Ishikawa (cell line): ENCODE data around the gene ASXL3.

Experiments used
- CEBPB ChIP-seq: IDR thresholded peaks from 2 replicates; pipeline ENCODE4 v1.6.1; 2012
- CREB1 ChIP-seq: IDR thresholded peaks from 2 replicates; pipeline ENCODE4 v1.6.1; 2012; ENCODE audit warnings: low read depth
- EGR1 ChIP-seq: IDR thresholded peaks from 2 replicates; pipeline ENCODE4 v1.6.1; 2012
- EP300 ChIP-seq: IDR thresholded peaks from 2 replicates; pipeline ENCODE4 v1.6.1; 2012; ENCODE audit warnings: borderline replicate concordance
- FOXM1 ChIP-seq: IDR thresholded peaks from 2 replicates; pipeline ENCODE4 v1.6.1; 2012; ENCODE audit warnings: low read depth, borderline replicate concordance
- MAX ChIP-seq: IDR thresholded peaks from 2 replicates; pipeline ENCODE4 v1.6.1; 2012
- NFIC ChIP-seq: IDR thresholded peaks from 2 replicates; pipeline ENCODE4 v1.6.1; 2012
- RAD21 ChIP-seq: IDR thresholded peaks from 2 replicates; pipeline ENCODE4 v1.6.1; 2012; ENCODE audit warnings: low read depth
- TAF1 ChIP-seq: IDR thresholded peaks from 2 replicates; pipeline ENCODE4 v1.6.1; 2012; ENCODE audit warnings: low read depth, mild to moderate bottlenecking
- TCF12 ChIP-seq: IDR thresholded peaks from 2 replicates; pipeline ENCODE4 v1.6.1; 2012; ENCODE audit warnings: low read depth
- TEAD4 ChIP-seq: IDR thresholded peaks from 2 replicates; pipeline ENCODE4 v1.6.1; 2012
- YY1 ChIP-seq: IDR thresholded peaks from 2 replicates; pipeline ENCODE4 v1.6.1; 2012; ENCODE audit warnings: low read depth
- ZBTB7A ChIP-seq: IDR thresholded peaks from 2 replicates; pipeline ENCODE4 v1.6.1; 2012; ENCODE audit warnings: low read depth
- TF ChIP-seq, protein P1 (sequence below): IDR thresholded peaks from 2 replicates; pipeline ENCODE4 v1.6.1; 2012
- TF ChIP-seq, protein P2 (sequence below): IDR thresholded peaks from 2 replicates; pipeline ENCODE4 v1.6.1; 2012; ENCODE audit warnings: low read depth, mild to moderate bottlenecking

ASXL3 gene

DNA sequence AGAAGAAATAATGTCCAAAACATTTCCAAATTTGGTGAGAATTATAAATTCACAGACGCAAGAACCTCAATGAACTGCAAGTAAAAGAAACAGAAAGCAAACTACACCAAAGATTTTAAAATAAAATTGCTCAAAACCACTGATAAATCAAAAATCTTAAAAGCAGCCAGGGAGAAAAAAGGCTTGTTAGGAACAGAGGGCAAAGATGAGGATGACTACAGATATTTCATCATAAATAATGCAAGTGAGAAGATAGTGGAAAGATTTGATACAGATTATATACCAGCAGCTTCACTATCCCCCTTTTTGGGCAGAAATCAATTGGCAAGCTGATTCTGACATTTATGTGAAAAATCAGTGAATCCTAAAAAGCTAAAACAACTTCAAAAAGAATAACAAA, 10.3 kb upstream of the ASXL3 start:
- TF ChIP-seq ZBTB7A (no peak), EGR1 (no peak), NFIC (no peak), MAX (no peak), RAD21 (no peak), TCF12 (no peak), TEAD4 (no peak), CEBPB (no peak), TAF1 (no peak), FOXM1 (no peak), CREB1 (no peak), YY1 (no peak), EP300 (no peak)
- TF ChIP-seq, protein P1, sequence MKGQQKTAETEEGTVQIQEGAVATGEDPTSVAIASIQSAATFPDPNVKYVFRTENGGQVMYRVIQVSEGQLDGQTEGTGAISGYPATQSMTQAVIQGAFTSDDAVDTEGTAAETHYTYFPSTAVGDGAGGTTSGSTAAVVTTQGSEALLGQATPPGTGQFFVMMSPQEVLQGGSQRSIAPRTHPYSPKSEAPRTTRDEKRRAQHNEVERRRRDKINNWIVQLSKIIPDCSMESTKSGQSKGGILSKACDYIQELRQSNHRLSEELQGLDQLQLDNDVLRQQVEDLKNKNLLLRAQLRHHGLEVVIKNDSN: no peak
- TF ChIP-seq, protein P2, sequence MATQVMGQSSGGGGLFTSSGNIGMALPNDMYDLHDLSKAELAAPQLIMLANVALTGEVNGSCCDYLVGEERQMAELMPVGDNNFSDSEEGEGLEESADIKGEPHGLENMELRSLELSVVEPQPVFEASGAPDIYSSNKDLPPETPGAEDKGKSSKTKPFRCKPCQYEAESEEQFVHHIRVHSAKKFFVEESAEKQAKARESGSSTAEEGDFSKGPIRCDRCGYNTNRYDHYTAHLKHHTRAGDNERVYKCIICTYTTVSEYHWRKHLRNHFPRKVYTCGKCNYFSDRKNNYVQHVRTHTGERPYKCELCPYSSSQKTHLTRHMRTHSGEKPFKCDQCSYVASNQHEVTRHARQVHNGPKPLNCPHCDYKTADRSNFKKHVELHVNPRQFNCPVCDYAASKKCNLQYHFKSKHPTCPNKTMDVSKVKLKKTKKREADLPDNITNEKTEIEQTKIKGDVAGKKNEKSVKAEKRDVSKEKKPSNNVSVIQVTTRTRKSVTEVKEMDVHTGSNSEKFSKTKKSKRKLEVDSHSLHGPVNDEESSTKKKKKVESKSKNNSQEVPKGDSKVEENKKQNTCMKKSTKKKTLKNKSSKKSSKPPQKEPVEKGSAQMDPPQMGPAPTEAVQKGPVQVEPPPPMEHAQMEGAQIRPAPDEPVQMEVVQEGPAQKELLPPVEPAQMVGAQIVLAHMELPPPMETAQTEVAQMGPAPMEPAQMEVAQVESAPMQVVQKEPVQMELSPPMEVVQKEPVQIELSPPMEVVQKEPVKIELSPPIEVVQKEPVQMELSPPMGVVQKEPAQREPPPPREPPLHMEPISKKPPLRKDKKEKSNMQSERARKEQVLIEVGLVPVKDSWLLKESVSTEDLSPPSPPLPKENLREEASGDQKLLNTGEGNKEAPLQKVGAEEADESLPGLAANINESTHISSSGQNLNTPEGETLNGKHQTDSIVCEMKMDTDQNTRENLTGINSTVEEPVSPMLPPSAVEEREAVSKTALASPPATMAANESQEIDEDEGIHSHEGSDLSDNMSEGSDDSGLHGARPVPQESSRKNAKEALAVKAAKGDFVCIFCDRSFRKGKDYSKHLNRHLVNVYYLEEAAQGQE: no peak

DNA sequence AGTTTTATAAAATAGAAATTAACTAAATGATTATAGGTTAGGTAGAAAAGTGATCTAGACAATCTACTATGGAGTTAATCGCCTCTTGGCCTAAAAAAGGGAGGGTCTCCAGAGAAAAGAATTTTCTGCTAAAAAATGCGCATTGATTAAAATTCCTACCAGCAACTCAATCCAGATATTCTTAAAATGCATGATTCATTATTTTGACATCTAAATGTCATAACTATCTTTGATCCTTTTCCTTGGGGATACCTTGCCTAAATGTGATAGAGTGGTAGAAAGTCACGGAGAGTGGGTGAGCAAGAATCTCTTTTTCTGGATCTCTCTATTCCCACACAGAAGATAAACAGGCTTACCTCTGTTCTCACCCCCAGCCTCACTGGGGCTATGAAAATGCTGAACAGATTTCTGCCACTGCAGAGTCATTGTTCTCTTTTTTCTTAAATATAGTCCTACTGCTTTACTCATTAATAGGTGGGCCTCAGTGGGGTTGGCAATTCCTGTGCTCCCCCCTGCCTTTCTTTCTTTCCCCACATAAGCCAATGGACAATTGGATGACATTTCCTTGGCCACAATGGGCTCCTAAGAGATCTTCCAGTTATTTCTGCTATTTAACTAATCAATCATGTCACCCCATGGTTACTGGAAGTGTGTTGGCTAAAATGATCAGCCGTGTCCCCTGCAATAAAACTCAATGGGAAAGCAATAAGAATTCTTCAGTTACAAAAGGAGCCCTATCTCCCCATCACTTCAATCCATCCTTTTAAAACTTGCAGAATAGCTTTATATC, 5.8 kb upstream of the ASXL3 start:
- TF ChIP-seq CREB1: no peak
- no peak for TF ChIP-seq MAX
- TF ChIP-seq RAD21: no peak
- no peak for TF ChIP-seq YY1
- TF ChIP-seq TCF12: no peak
- no peak for TF ChIP-seq ZBTB7A
- no peak for TF ChIP-seq TEAD4
- no peak for TF ChIP-seq CEBPB
- no peak for TF ChIP-seq EGR1

GRCh38 chr18:33573193-33573592, 4.8 kb upstream of the ASXL3 start:
- TF ChIP-seq EP300 (no peak), EGR1 (no peak), FOXM1 (no peak), NFIC (no peak), CEBPB (no peak), TAF1 (no peak), CREB1 (no peak), TEAD4 (no peak), ZBTB7A (no peak), RAD21 (no peak), MAX (no peak), TCF12 (no peak), YY1 (no peak)
- TF ChIP-seq, protein P2: no peak
- TF ChIP-seq, protein P1: no peak

DNA sequence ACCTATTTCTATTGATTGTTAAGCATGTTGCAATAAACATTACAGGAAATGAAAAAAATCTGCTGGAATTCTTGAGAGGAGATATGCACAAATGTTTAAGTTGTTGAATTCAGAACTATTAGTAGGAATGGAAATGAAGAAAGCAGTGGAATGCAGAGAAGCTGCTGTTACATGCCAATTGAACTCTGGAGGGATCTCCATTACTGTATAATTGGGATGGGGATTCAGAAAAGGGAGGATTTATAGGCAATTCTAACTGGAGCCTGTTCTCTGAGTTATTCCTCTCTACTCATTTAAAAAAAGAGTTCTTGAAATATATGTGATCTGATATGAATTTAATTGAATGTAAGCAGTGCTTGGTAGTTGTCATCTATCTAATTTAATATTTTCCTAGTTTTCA, 2.6 kb upstream of the ASXL3 start:
- TF ChIP-seq RAD21 (no peak), YY1 (no peak), CREB1 (no peak), EP300 (no peak), TEAD4 (no peak), CEBPB (no peak), ZBTB7A (no peak), TCF12 (no peak), MAX (no peak), EGR1 (no peak)
- TF ChIP-seq, protein P1: no peak
- TF ChIP-seq, protein P2: no peak
